IPS-18a (cell line): ENCODE results near the gene CCDC175.

ENCODE experiments used
- H3K27ac ChIP-seq: one replicate; pipeline ENCODE4 v1.5.1; 2013; ENCODE audit warnings: low read length
- H3K27me3 ChIP-seq: one replicate; pipeline ENCODE4 v1.6.1; 2013; ENCODE audit warnings: mild to moderate bottlenecking, low read length; ENCODE audit not compliant: control insufficient read depth, insufficient read depth
- H3K36me3 ChIP-seq: one replicate; pipeline ENCODE4 v1.6.1; 2013; ENCODE audit warnings: low read depth, low read length; ENCODE audit not compliant: control insufficient read depth
- H3K4me1 ChIP-seq: one replicate; pipeline ENCODE4 v1.6.1; 2013; ENCODE audit warnings: low read depth, low read length; ENCODE audit not compliant: control insufficient read depth
- H3K4me3 ChIP-seq: one replicate; pipeline ENCODE4 v1.5.1; 2013; ENCODE audit warnings: low read length
- H3K9ac ChIP-seq: one replicate; pipeline ENCODE4 v1.6.1; 2013; ENCODE audit warnings: mild to moderate bottlenecking, low read length, moderate library complexity
- H3K9me3 ChIP-seq: one replicate; pipeline ENCODE4 v1.6.1; 2013; ENCODE audit warnings: low read depth, low read length; ENCODE audit not compliant: control insufficient read depth

Gene CCDC175

GRCh38 chr14:59582845-59583509 lies 6.4 kb upstream of the CCDC175 start:
- no peaks in the 10 kb centered on the region for H3K9me3 ChIP-seq
- H3K9ac ChIP-seq: no peak overlapping the region
- no peak overlapping the region for H3K27ac ChIP-seq
- H3K36me3 ChIP-seq: no peaks in the 10 kb centered on the region
- no peaks in the 10 kb centered on the region for H3K27me3 ChIP-seq
- H3K4me1 ChIP-seq: no peaks in the 10 kb centered on the region
- no peak overlapping the region for H3K4me3 ChIP-seq

GRCh38 chr14:59582161-59582560 lies 5.5 kb upstream of the CCDC175 start:
- H3K9ac ChIP-seq: no peak overlapping the region
- no peaks in the 10 kb centered on the region for H3K36me3 ChIP-seq
- H3K4me1 ChIP-seq: no peaks in the 10 kb centered on the region
- H3K4me3 ChIP-seq: no peak overlapping the region
- no peaks in the 10 kb centered on the region for H3K9me3 ChIP-seq
- no peak overlapping the region for H3K27ac ChIP-seq
- no peaks in the 10 kb centered on the region for H3K27me3 ChIP-seq

DNA sequence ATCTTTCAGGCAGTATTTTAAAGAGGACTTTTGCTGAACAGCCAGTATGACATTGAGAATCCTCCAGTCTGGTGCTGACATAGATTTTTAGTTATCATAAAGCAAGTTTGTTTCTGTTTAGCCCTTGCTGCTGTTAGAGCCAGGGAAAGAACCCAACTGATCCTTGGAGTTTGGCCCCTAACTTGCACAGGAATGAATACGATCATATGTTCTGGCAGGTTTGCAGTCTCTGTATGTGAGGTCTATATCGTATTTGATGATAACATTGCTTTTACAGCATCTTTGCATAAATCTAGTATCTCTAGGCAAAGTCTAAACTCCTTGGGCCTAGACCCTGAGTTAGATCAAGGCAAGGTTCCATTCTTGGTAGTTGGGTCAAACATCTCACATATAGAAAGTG lies 4.3 kb upstream of the CCDC175 start:
- Histone ChIP-seq H3K36me3 (no peaks in the 10 kb centered on the region), H3K27me3 (peaks cover 4% of the 10 kb centered on the region), H3K9ac (no peak overlapping the region), H3K27ac (no peak overlapping the region), H3K4me1 (no peaks in the 10 kb centered on the region), H3K9me3 (no peaks in the 10 kb centered on the region), H3K4me3 (no peak overlapping the region)

DNA sequence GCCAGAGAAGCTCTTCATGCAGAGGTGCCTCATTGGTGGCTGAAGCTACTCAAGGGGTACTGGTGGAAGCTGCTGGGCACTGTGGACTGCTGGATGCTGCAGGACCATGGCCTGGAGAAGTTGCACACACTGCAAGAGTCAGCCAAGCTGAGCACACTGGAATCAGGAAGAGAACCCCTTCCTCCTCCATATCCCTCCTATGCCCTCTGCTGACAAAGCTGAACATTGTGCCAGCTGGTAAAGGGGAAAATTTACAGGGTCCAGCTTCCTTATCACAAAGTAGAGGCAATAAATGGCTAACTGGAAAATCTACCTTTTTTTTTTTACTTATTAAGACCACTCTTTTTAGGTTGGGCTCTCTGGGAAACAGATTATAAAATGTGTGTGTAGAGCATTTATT lies 6.5 kb downstream of the CCDC175 start:
- Histone ChIP-seq H3K27ac (no peak overlapping the region), H3K36me3 (no peaks in the 10 kb centered on the region), H3K4me3 (no peak overlapping the region), H3K4me1 (peaks cover 16% of the 10 kb centered on the region), H3K27me3 (no peaks in the 10 kb centered on the region), H3K9ac (no peak overlapping the region), H3K9me3 (no peaks in the 10 kb centered on the region)

DNA sequence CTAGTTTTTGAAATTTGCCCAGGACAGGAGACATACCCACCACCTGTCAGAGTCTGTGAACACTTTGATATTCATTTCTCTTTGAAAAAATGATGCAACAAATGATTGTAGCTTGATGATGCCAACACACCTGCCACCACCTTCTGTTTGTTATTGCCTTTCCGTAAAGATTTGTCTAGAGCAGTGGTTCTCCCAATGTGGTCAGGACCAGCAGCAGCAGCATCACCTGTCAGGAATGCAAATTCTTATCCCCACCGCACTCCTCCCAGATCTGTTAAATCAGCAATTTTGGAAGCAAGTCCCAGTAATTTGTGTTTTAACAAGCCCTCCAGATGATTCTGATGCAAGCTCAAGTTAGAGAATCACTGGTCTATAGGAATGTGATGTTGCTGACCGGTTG lies 9.9 kb downstream of the CCDC175 start:
- no peak overlapping the region for H3K4me3 ChIP-seq
- H3K9me3 ChIP-seq: no peaks in the 10 kb centered on the region
- H3K36me3 ChIP-seq: no peaks in the 10 kb centered on the region
- peaks cover 32% of the 10 kb centered on the region for H3K4me1 ChIP-seq
- no peaks in the 10 kb centered on the region for H3K27me3 ChIP-seq
- no peak overlapping the region for H3K27ac ChIP-seq
- no peak overlapping the region for H3K9ac ChIP-seq

- Histone ChIP-seq H3K4me3 (no peak overlapping the region), H3K9ac (no peak overlapping the region), H3K27ac (no peak overlapping the region), H3K27me3 (no peaks in the 10 kb centered on the region), H3K4me1 (peaks cover 32% of the 10 kb centered on the region), H3K36me3 (no peaks in the 10 kb centered on the region), H3K9me3 (no peaks in the 10 kb centered on the region)
Measured at GRCh38 chr14:59566296-59566695, 10.3 kb downstream of the CCDC175 start.

GRCh38 chr14:59565087-59565486 lies 11.5 kb downstream of the CCDC175 start:
- Histone ChIP-seq H3K27me3 (no peaks in the 10 kb centered on the region), H3K27ac (no peak overlapping the region), H3K4me3 (no peak overlapping the region), H3K9me3 (no peaks in the 10 kb centered on the region), H3K4me1 (peaks cover 32% of the 10 kb centered on the region), H3K9ac (no peak overlapping the region), H3K36me3 (no peaks in the 10 kb centered on the region)

DNA sequence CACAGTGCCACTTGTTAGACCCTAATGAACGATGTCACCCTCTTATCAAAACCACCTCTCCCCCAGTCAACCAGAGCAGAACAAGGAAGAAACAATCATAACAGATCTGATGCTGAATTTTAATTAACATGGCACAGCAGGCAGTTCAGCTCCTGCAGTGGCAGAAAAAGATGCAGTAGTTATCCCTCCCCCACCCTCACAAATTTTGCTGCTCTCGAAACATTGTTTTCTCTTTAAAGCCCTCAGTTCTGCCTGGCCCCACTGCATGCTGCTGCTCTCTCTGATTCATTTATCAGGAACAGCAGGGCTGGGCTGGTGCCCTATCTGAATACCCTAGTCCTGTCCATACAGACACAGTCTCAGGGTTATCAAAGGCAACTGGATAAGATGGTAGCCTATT lies 12.2 kb downstream of the CCDC175 start:
- no peak overlapping the region for H3K4me3 ChIP-seq
- H3K27me3 ChIP-seq: no peaks in the 10 kb centered on the region
- H3K4me1 ChIP-seq: peaks cover 32% of the 10 kb centered on the region
- H3K36me3 ChIP-seq: no peaks in the 10 kb centered on the region
- no peaks in the 10 kb centered on the region for H3K9me3 ChIP-seq
- no peak overlapping the region for H3K27ac ChIP-seq
- H3K9ac ChIP-seq: no peak overlapping the region

- no peak overlapping the region for H3K27ac ChIP-seq
- H3K4me1 ChIP-seq: no peaks in the 10 kb centered on the region
- no peak overlapping the region for H3K4me3 ChIP-seq
- no peaks in the 10 kb centered on the region for H3K36me3 ChIP-seq
- H3K27me3 ChIP-seq: no peaks in the 10 kb centered on the region
- H3K9me3 ChIP-seq: no peaks in the 10 kb centered on the region
- no peak overlapping the region for H3K9ac ChIP-seq
Measured at GRCh38 chr14:59547310-59547709, 29.3 kb downstream of the CCDC175 start.

- no peaks in the 10 kb centered on the region for H3K4me1 ChIP-seq
- H3K9me3 ChIP-seq: no peaks in the 10 kb centered on the region
- H3K36me3 ChIP-seq: no peaks in the 10 kb centered on the region
- no peak overlapping the region for H3K27ac ChIP-seq
- no peak overlapping the region for H3K9ac ChIP-seq
- no peak overlapping the region for H3K4me3 ChIP-seq
- H3K27me3 ChIP-seq: no peaks in the 10 kb centered on the region
Measured at GRCh38 chr14:59543873-59544272, 32.7 kb downstream of the CCDC175 start.

GRCh38 chr14:59541731-59542130 lies 34.9 kb downstream of the CCDC175 start:
- Histone ChIP-seq H3K9ac (no peak overlapping the region), H3K9me3 (no peaks in the 10 kb centered on the region), H3K4me1 (no peaks in the 10 kb centered on the region), H3K27ac (no peak overlapping the region), H3K36me3 (no peaks in the 10 kb centered on the region), H3K4me3 (no peak overlapping the region), H3K27me3 (no peaks in the 10 kb centered on the region)

GRCh38 chr14:59540852-59541251 lies 35.8 kb downstream of the CCDC175 start:
- Histone ChIP-seq H3K27me3 (no peaks in the 10 kb centered on the region), H3K4me1 (no peaks in the 10 kb centered on the region), H3K9me3 (no peaks in the 10 kb centered on the region), H3K27ac (no peak overlapping the region), H3K36me3 (no peaks in the 10 kb centered on the region), H3K9ac (no peak overlapping the region), H3K4me3 (no peak overlapping the region)
